Natural killer cell (primary cell): ENCODE measurements around the gene ELMO1. TPM values are rescaled to one million over a fixed set of nuclear protein-coding genes. Genes with fewer than 3 reads are reported as not detected.

ENCODE experiments used
- ATAC-seq, 3 donors: fragments of 150-1000 bp in 2 of 3; fragments of 200-7000 bp in 1 of 3; cut with Tn5 transposase; 1 replicate in 1 of 3; 2 replicates in 2 of 3; pipeline ENCODE4 v1.10.0; 2021; ENCODE audit warnings: mild to moderate bottlenecking in 2 of 3, moderate library complexity in 2 of 3
- DNase-seq, 2 donors: peaks; one replicate each; pipeline versions ENCODE4 v3.0.0 to v3.0.0-alpha.2; 2013 to 2021; ENCODE audit warnings: mixed read lengths in 1 of 2
- H3K27ac ChIP-seq: one replicate; pipeline ENCODE4 v1.5.1; 2013; ENCODE audit warnings: mild to moderate bottlenecking, low read length
- H3K27me3 ChIP-seq: one replicate; pipeline ENCODE4 v1.6.1; 2013; ENCODE audit warnings: low read length; ENCODE audit not compliant: control insufficient read depth, insufficient read depth
- H3K36me3 ChIP-seq: one replicate; pipeline ENCODE4 v1.6.1; 2013; ENCODE audit warnings: low read length; ENCODE audit not compliant: control insufficient read depth, insufficient read depth
- H3K4me1 ChIP-seq: one replicate; pipeline ENCODE4 v1.6.1; 2013; ENCODE audit warnings: low read length; ENCODE audit not compliant: control insufficient read depth, insufficient read depth
- H3K4me3 ChIP-seq: one replicate; pipeline ENCODE4 v1.5.1; 2013; ENCODE audit warnings: low read length
- H3K9me3 ChIP-seq: one replicate; pipeline ENCODE4 v1.6.1; 2013; ENCODE audit warnings: low read length; ENCODE audit not compliant: control insufficient read depth, insufficient read depth
- H3K27ac Mint-ChIP-seq, 2 donors: one replicate each; pipeline ENCODE4 v1.8.0; 2022; ENCODE audit warnings: mild to moderate bottlenecking in 2 of 2, mixed read lengths in 2 of 2, moderate library complexity in 1 of 2
- H3K27me3 Mint-ChIP-seq, 2 donors: one replicate each; pipeline ENCODE4 v1.8.0; 2022; ENCODE audit warnings: low read depth in 2 of 2, mixed read lengths in 2 of 2
- H3K36me3 Mint-ChIP-seq: one replicate; pipeline ENCODE4 v1.8.0; 2022; ENCODE audit warnings: mixed read lengths
- H3K4me1 Mint-ChIP-seq, 2 donors: one replicate each; pipeline ENCODE4 v1.8.0; 2022; ENCODE audit warnings: mixed read lengths in 2 of 2
- H3K4me3 Mint-ChIP-seq: one replicate; pipeline ENCODE4 v1.8.0; 2022; ENCODE audit warnings: mild to moderate bottlenecking, moderate library complexity, mixed read lengths
- H3K9me3 Mint-ChIP-seq, 2 donors: one replicate each; pipeline ENCODE4 v1.8.0; 2022; ENCODE audit warnings: mixed read lengths in 2 of 2
- CTCF ChIP-seq: fragments of 200-600 bp; IDR thresholded peaks from one replicate; pipeline ENCODE4 v1.8.0; 2022; ENCODE audit warnings: antibody characterized with exemption
- WGBS: methylation state at CpG from one replicate; pipeline ENCODE4 v1.1.7; 2013; ENCODE audit warnings: missing lambda C conversion rate; ENCODE audit not compliant: insufficient coverage; 5-methylcytosine and 5-hydroxymethylcytosine counted together
- intact Hi-C: fragments of 100-400 bp; cut with micrococcal nuclease; formaldehyde crosslinking; loops from one replicate; pipeline ENCODE4 v1.14.2; 2022
- total RNA-seq, 4 donors: library from RNA; stranded (reverse); fragments of 120-200 nt in 1 of 4; gene quantifications; one replicate each; pipeline versions ENCODE4 v1.2.3 to v1.2.4, GENCODE V29; 2013 to 2022

The ELMO1 gene
- total RNA-seq, 3 donors from 2014 or later (not counting 1 experiment from before 2014, with no cell fraction given): 127 to 147 (median 130) TPM

GRCh38 chr7:37432281-37432920 lies 16.3 kb downstream of the ELMO1 start:
- Histone ChIP-seq H3K36me3 (peaks cover 7% of the 10 kb centered on the region), H3K4me3 (no peak overlapping the region), H3K27me3 (no peaks in the 10 kb centered on the region), H3K9me3 (no peaks in the 10 kb centered on the region), H3K27ac (no peak overlapping the region), H3K4me1 (peaks cover 13% of the 10 kb centered on the region)
- Mint-ChIP-seq H3K36me3 (peaks cover 10% of the 10 kb centered on the region), H3K9me3 (no peaks in the 10 kb centered on the region), H3K27me3 (no peaks in the 10 kb centered on the region), H3K4me3 (peak overlapping the region; percentile 6), H3K4me1 (peaks cover 65% of the 10 kb centered on the region in 2 donors), H3K27ac (peak overlapping the region; percentile 4 to 62)
- TF ChIP-seq CTCF: no peak
- ATAC-seq (peak; percentile 60 to 85 (median 82)), DNase-seq (peak in 1 of 2 donors; percentile 55)
- intact Hi-C loops: loop anchor here (2.0 kb wide), 1 partner anchor 16 kb away; the partner anchor contains the start of gene ELMO1
- 2% methylated on average over 7 of the region's 8 CpGs for whole genome bisulfite sequencing

GRCh38 chr7:37431413-37431812 lies 17.3 kb downstream of the ELMO1 start:
- Mint-ChIP-seq H3K4me3 (no peak overlapping the region), H3K36me3 (peaks cover 10% of the 10 kb centered on the region), H3K4me1 (peaks cover 70 to 71% of the 10 kb centered on the region in 2 donors), H3K27me3 (no peaks in the 10 kb centered on the region), H3K9me3 (no peaks in the 10 kb centered on the region), H3K27ac (no peak overlapping the region)
- Histone ChIP-seq H3K4me1 (peaks cover 13% of the 10 kb centered on the region), H3K4me3 (no peak overlapping the region), H3K36me3 (peaks cover 9% of the 10 kb centered on the region), H3K9me3 (no peaks in the 10 kb centered on the region), H3K27me3 (no peaks in the 10 kb centered on the region), H3K27ac (no peak overlapping the region)
- ATAC-seq (no peak), DNase-seq (no peak)
- intact Hi-C loops: no loop called here
- TF ChIP-seq CTCF: no peak

- Histone ChIP-seq H3K9me3 (no peaks in the 10 kb centered on the region), H3K4me3 (no peak overlapping the region), H3K36me3 (peaks cover 9% of the 10 kb centered on the region), H3K27ac (no peak overlapping the region), H3K27me3 (no peaks in the 10 kb centered on the region), H3K4me1 (peaks cover 13% of the 10 kb centered on the region)
- Mint-ChIP-seq H3K4me3 (no peak overlapping the region), H3K27me3 (no peaks in the 10 kb centered on the region), H3K27ac (no peak overlapping the region), H3K36me3 (peaks cover 10% of the 10 kb centered on the region), H3K9me3 (no peaks in the 10 kb centered on the region), H3K4me1 (peaks cover 65 to 66% of the 10 kb centered on the region in 2 donors)
- 90% methylated on average over 5 of the region's 6 CpGs for WGBS
- intact Hi-C loops: no loop called here
- TF ChIP-seq CTCF: no peak
- no peak for DNase-seq
- no peak for ATAC-seq
Measured at GRCh38 chr7:37430640-37431039, 18.0 kb downstream of the ELMO1 start.

GRCh38 chr7:37430171-37430570 lies 18.5 kb downstream of the ELMO1 start:
- H3K9me3 ChIP-seq: no peaks in the 10 kb centered on the region
- no peak overlapping the region for H3K4me3 Mint-ChIP-seq
- ATAC-seq (no peak), DNase-seq (no peak)
- no peak overlapping the region for H3K27ac Mint-ChIP-seq
- intact Hi-C loops: no loop called here
- H3K4me1 ChIP-seq: peaks cover 13% of the 10 kb centered on the region
- H3K27ac ChIP-seq: no peak overlapping the region
- H3K27me3 ChIP-seq: no peaks in the 10 kb centered on the region
- peaks cover 61 to 65% of the 10 kb centered on the region in 2 donors for H3K4me1 Mint-ChIP-seq
- no peaks in the 10 kb centered on the region for H3K27me3 Mint-ChIP-seq
- TF ChIP-seq CTCF: no peak
- WGBS: 79% methylated on average over 8 of the region's 8 CpGs
- H3K4me3 ChIP-seq: no peak overlapping the region
- H3K9me3 Mint-ChIP-seq: no peaks in the 10 kb centered on the region
- H3K36me3 Mint-ChIP-seq: peaks cover 10% of the 10 kb centered on the region
- H3K36me3 ChIP-seq: peaks cover 9% of the 10 kb centered on the region
